Fibroblast of skin of abdomen (primary cell): Measurements from ENCODE around the gene RBM20.

ENCODE experiments used
- DNase-seq: peaks from one replicate; pipeline ENCODE4 v3.0.0-alpha.2; 2013

The RBM20 gene

GRCh38 chr10:110872984-110873923, 229.1 kb downstream of the RBM20 start:
- DNase-seq, result no peak

- DNase-seq, result no peak
Measured at GRCh38 chr10:110873951-110874350, 229.8 kb downstream of the RBM20 start.

- DNase-seq, result no peak
Measured at GRCh38 chr10:110876000-110876399, 231.9 kb downstream of the RBM20 start.

GRCh38 chr10:110876788-110877187, 232.7 kb downstream of the RBM20 start:
- no peak for DNase-seq

GRCh38 chr10:110880012-110880411, 235.9 kb downstream of the RBM20 start:
- no peak for DNase-seq

GRCh38 chr10:110881247-110881646, 237.1 kb downstream of the RBM20 start:
- no peak for DNase-seq

- DNase-seq, result no peak
Measured at GRCh38 chr10:110881905-110882304, 237.8 kb downstream of the RBM20 start.

GRCh38 chr10:110883924-110884323, 239.8 kb downstream of the RBM20 start:
- DNase-seq, result no peak

- no peak for DNase-seq
Measured at GRCh38 chr10:110885932-110886674, 242.0 kb downstream of the RBM20 start.

- DNase-seq, result no peak
Measured at GRCh38 chr10:110887560-110887959, 243.4 kb downstream of the RBM20 start.
